Right hindlimb (tissue), 1 donor: ENCODE results near the gene NFKBIB.

Experiments used
- DNase-seq: peaks from one replicate; pipeline ENCODE4 v3.0.0-alpha.2; 2018

Gene NFKBIB

GRCh38 chr19:38907227-38907626 lies 7.5 kb downstream of the NFKBIB start:
- no peak for DNase-seq

GRCh38 chr19:38907670-38908069 lies 7.9 kb downstream of the NFKBIB start:
- DNase-seq = no peak

GRCh38 chr19:38908911-38909310 lies 9.1 kb downstream of the NFKBIB start:
- DNase-seq = no peak

- no peak for DNase-seq
Observed at GRCh38 chr19:38910488-38910887, 10.7 kb downstream of the NFKBIB start.

- no peak for DNase-seq
Observed at GRCh38 chr19:38911388-38912001, 11.7 kb downstream of the NFKBIB start.

- DNase-seq = no peak
Observed at GRCh38 chr19:38912600-38913514, 13.1 kb downstream of the NFKBIB start.

GRCh38 chr19:38913958-38914357 lies 14.2 kb downstream of the NFKBIB start:
- no peak for DNase-seq

- DNase-seq = no peak
Observed at GRCh38 chr19:38915329-38916321, 15.9 kb downstream of the NFKBIB start.

GRCh38 chr19:38917516-38917915 lies 17.7 kb downstream of the NFKBIB start:
- no peak for DNase-seq

GRCh38 chr19:38917921-38918491 lies 18.2 kb downstream of the NFKBIB start:
- DNase-seq = no peak

- no peak for DNase-seq
Observed at GRCh38 chr19:38918526-38918925, 18.8 kb downstream of the NFKBIB start.

- DNase-seq = no peak
Observed at GRCh38 chr19:38919837-38920601, 20.2 kb downstream of the NFKBIB start.

GRCh38 chr19:38920602-38921419 lies 21.0 kb downstream of the NFKBIB start:
- DNase-seq = no peak

GRCh38 chr19:38921420-38922274 lies 21.9 kb downstream of the NFKBIB start:
- no peak for DNase-seq

- no peak for DNase-seq
Observed at GRCh38 chr19:38922482-38922881, 22.7 kb downstream of the NFKBIB start.

- DNase-seq = no peak
Observed at GRCh38 chr19:38924388-38924787, 24.6 kb downstream of the NFKBIB start.

GRCh38 chr19:38928391-38929001 lies 28.7 kb downstream of the NFKBIB start:
- DNase-seq = no peak

GRCh38 chr19:38929929-38930775 lies 30.4 kb downstream of the NFKBIB start, which contains the start of gene SARS2:
TSS of gene SARS2 (minus strand) at chr19:38930763. CDS start at chr19:38930736, 27 bp downstream.
- DNase-seq = peak; percentile 96
